CD4-positive, alpha-beta T cell treated with Interleukin-2 at 100 ng/mL for 4 hours (primary cell): Measurements from ENCODE around the gene ACO2.
"Not testable (repeated sequence)": the region's sequence is repeated elsewhere in the genome, so short reads cannot be mapped to it uniquely, and the experiment has no call there.

Experiments
- DNase-seq: peaks from one replicate; pipeline ENCODE4 v3.0.0-alpha.2; 2020; ENCODE audit warnings: low spot score

The ACO2 gene

DNA sequence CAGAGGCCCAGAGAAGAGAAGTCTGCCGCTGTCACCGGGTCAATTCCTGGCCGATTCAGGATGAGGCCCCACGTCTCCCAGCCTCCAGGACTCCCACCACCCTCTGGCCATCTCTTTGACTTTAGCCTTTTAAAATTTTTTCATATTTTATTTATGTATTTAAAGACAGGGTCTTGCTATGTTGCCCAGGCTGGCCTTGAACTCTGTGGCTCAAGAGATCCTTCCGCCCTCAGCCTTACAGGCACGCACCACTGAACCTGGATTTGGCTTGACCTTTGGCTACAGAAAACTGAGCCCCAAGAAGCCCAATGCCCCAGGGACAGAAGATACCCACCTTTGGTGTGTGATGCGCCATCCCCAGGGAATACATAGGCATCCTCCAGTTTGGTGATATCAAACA is 71.4 kb downstream of the ACO2 start:
- DNase-seq: no peak

- no peak for DNase-seq
Observed at GRCh38 chr22:41541484-41541883, 72.6 kb downstream of the ACO2 start.

DNA sequence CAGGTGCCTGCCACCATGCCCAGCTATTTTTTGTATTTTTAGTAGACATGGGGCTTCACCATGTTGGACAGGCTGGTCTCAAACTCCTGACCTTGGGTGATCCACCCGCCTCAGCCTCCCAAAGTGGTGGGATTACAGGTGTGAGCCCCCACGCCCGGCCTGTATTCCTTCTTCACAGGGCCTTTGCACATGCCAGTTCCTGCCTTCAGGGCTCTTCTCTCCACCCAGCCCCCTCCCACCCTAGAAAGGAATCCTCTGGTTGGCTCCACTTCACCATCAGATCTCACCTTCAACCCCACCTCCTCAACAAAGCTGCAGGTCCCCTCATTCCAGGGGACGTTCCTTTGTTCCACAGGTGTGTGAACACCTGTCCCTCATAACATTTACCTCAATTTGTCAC is 73.3 kb downstream of the ACO2 start:
- no peak for DNase-seq

- peak; percentile 97 for DNase-seq
Observed at GRCh38 chr22:41543854-41544670, 75.1 kb downstream of the ACO2 start, which contains the start of gene POLR3H. Gene POLR3H (minus strand): TSS chr22:41544470. CDS start chr22:41544101, 369 bp downstream.

DNA sequence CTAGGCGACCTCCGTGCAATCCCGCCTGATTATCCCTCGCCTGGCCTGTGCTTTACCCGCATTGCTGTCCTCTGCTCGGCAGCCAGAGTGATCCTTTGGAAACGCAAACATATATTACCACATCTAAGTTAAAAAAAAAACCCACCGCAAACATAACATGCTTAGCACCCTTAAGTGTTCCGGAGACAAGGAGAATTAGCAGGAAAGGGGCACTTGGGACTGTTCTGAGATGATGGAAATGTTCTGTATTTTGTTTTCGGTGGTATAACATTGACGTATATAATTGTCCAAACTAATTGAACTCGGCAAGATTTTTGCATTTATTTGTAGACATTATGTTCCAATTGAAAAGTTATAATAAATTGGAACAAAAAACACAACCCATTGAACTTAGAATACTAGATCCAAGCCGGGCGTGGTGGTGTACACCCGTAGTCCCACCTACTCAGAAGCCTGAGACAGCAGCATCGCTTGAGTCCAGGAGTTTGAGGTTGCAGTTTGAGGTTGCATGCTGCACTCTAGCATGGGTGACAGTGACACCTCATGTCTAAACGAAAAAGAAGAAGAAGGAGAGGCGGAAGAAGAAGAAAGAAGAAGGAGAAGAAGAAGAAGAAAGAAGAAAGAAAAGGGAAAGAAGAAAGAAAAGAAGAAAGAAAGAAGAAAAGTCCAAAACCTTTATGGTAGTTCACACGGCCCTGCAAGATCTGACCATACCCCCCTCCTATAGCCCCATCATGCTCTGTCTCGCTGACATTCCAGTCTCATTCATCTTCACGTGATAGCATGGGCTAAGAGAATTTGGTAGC is 76.0 kb downstream of the ACO2 start:
- DNase-seq: no peak

- no peak for DNase-seq
Observed at GRCh38 chr22:41548830-41549211, 79.9 kb downstream of the ACO2 start.

DNA sequence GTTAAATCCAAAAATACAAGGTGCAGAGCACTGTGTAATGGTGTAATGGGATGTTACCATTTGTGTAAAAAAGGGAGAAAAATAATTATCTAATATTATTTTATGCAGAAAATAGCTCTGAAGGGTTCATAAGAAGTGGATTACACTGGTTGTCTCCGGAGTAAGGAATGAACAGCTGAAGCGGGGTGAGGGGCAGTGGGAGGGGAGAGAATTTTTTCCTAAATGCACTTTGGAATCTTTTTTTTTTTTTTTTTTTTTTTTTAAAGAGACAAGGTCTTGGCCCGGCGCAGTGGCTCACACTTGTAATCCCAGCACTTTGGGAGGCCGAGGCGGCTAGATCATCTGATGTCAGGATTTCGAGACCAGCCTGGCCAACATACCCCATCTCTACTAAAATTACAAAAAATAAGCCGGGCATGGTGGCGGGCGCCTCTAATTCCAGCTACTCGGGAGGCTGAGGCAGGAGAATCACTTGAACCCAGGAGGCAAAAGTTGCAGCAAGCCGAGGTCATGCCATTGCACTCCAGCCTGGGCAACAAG is 82.1 kb downstream of the ACO2 start:
- DNase-seq: no peak

- DNase-seq: no peak
Observed at GRCh38 chr22:41551877-41552582, 83.1 kb downstream of the ACO2 start.

- DNase-seq: no peak
Observed at GRCh38 chr22:41555325-41555982, 86.5 kb downstream of the ACO2 start.

DNA sequence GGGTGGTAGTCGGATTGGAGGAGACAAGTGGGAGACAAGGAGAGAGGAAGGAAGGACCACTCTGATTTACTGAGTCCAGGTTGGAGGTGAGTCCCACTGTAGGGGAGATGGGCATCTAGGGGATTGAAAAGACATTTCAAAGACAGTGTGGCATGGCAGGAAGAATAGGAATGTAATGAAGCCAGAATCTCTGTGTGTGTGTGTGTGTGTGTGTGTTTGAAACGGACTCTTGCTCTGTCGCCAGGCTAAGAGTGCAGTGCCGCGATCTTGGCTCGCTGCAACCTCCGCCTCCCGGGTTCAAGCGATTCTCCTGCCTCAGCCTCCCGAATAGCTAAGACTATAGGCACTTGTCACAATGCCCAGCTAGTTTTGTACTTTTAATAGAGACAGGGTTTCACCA is 87.6 kb downstream of the ACO2 start:
- no peak for DNase-seq

GRCh38 chr22:41557401-41558240 is 88.7 kb downstream of the ACO2 start:
- no peak for DNase-seq

GRCh38 chr22:41558241-41558630 is 89.3 kb downstream of the ACO2 start:
- DNase-seq: not testable (repeated sequence)

DNA sequence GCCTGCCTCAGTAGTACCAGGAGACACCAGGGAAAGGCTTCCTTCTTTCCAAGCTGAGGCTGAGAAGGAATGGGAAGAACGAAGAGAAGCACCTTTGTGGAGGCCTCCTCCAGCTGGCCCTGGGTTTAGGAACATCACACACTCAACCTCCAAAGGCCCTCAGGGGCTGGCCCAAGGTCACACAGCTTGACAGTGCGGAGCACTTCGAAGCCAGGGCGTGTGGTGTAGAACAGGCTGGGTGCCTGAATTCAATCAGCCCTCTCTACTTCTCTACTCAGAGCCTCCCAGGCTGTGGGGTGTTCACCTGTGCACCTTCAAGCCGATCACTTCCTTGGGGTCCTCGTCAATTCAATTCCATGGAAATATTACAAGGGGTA is 91.2 kb downstream of the ACO2 start:
- DNase-seq: no peak

DNA sequence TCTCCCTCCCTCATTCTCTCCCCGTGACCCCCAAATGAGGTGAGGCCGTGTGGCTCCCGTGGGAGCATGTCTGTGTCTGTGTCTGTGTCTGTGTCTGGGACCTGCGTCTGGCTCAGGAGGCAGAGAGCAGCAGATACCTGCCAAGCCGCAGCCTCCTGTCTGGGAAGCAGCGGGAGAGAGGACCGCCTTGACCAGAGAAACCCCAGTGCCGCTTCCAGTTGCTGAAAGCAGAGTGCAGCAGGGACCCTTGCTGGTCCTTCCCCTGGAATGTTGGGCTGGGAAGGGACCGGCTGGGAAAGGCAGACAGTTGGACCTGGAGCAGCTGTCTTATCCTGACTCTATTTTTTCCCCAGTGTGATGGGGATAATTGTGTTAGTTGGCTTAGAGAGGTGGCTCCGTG is 92.4 kb downstream of the ACO2 start:
- DNase-seq: no peak

DNA sequence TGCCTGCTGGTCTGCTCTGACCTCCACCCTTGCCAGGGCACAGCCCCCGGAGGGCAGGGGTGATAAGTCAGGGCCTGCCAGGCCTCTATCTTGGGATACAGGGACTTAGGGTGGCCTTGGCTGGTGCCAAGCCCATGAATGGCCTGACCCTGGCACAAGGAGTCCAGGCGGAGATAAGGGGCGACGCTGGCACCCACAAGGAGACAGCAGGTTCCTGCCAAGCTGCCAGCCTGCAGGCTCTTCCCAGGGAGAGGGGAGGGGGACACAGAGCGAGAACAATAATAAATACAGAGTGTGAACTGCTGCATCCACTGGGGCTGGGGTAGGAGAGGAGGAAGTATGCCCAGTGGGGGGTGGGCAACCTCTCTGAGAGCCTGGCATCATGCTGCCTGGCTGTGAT is 92.9 kb downstream of the ACO2 start:
- DNase-seq: no peak

GRCh38 chr22:41562461-41562860 is 93.5 kb downstream of the ACO2 start:
- no peak for DNase-seq

DNA sequence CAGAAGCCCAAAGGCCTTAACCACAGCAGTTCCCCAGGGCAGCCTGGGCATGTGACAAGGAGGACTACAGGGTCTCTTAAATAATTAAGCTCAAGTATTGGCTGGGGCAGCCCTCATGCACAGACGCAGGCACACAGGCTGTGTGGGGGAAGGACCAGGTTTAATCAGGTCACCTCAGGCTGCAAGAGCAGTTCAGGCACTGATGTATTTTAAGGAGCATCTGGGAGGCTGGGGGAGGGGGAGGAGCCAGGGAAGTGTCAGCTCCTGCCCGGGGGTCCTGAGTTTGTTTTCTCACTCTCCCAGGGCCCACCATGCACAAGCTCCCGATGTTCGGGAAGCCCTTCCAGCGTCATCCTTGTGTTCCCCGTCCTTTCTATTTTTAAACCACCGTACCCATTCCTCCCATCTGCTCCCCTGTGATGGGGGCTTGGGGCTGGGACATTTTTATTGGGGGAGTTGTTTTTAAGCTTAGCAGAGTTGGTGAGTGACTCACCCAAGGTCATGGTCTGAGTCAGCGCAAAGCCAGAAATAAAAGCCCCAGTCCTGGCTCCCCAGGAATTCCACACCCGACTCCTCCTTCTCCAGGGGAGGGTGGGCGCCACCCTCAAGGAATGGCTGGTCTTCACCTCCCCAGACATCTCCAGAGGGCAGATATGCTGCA is 94.3 kb downstream of the ACO2 start:
- no peak for DNase-seq

GRCh38 chr22:41564563-41564962 is 95.6 kb downstream of the ACO2 start:
- DNase-seq: no peak

DNA sequence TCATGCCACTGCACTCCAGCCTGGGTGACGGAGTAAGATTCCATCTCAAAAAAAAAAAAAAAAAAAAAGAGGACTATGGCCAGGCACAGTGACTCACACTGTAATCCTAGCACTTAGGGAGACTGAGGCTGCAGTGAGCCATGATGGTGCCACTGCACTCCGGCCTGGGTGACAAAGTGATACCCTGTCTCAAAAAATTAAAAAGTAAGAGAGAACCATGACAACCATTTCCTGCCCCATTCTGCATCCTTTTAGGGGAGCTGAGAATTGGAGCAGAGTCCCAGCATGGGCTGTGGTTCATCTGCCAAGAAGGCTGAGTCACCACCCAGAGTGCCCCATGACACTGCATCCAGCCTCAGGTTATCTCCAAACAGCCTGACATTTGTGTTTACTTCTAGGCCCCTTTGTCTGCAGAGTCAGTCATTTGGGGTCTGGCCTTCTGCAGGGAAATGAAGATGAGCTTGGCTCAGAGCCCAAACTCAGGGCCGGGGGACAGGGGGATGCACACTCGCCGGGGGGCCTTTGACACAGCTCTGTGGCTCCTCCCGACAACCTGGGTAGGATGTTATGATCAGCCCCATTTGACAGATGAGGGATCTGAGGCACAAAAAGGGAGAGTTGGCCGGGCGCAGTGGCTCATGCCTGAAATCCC is 96.6 kb downstream of the ACO2 start:
- no peak for DNase-seq

- DNase-seq: no peak
Observed at GRCh38 chr22:41567512-41567768, 98.5 kb downstream of the ACO2 start.
